ENCODE results near the gene TTC39B.
"Not testable (repeated sequence)": the region's sequence is repeated elsewhere in the genome, so short reads cannot be mapped to it uniquely, and the experiment has no call there.

TTC39B gene

DNA sequence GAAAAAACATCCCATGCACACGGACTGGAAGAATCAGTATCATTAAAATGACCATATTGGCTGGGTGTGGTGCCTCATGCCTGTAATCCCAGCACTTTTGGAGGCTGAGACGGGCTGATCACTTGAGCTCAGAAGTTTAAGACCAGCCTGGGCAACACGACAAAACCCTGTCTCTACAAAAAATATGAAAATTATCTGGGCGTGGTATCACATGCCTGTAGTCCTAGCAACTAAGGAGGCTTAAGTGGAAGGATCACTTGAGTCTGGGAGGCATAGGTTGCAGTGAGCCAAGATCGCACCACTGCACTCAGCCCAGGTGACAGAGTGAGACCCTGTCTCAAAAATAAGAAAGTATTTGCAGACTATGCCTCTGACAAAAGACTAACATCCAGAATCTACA lies 68.4 kb downstream of the TTC39B start:
- no peak overlapping the region for H3K4me3 ChIP-seq (ENCODE audit: low read length)

GRCh38 chr9:15235658-15236057 lies 71.4 kb downstream of the TTC39B start:
- no peak overlapping the region for H3K4me3 ChIP-seq (ENCODE audit: low read length)

More for the DNA sequence above, 68.4 kb downstream of the TTC39B start:
- DNase-seq (ENCODE audit: low read depth, low spot score) = no peak

GRCh38 chr9:15233941-15234490 lies 73.0 kb downstream of the TTC39B start:
- DNase-seq (ENCODE audit: low read depth, low spot score); H3K4me3 ChIP-seq (ENCODE audit: low read length): not testable (repeated sequence)

More at GRCh38 chr9:15235658-15236057, 71.4 kb downstream of the TTC39B start:
- no peak for DNase-seq (ENCODE audit: low read depth, low spot score)

DNA sequence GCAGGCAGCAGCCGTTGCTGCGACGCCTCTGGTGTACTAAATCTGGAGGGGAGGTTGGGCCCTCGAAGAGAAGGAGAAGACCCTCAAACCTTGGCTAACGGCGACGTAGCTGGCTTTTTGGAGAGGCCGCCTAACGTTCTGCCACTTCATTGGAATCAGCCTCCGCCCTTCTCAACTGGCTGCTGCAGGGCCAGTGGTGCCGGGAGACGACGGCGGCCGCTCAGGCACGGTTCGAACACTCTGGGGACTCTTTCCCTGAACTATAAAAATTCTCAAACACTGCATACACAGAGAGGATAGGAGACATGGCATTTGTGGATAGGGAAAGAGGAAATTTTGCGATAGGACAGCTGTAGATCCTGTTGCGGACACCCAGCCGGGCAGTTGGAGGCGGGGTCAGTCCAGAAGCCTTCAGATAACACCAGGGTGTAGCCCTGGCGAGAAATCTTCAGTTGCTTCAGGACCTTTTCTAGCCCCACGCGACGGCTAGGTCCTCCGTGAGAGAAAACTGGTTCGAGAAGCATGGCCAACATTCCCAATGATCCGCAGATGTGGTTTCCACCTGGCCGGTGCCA lies 74.2 kb downstream of the TTC39B start:
- DNase-seq (ENCODE audit: low read depth, low spot score); H3K4me3 ChIP-seq (ENCODE audit: low read length): not testable (repeated sequence)

DNA sequence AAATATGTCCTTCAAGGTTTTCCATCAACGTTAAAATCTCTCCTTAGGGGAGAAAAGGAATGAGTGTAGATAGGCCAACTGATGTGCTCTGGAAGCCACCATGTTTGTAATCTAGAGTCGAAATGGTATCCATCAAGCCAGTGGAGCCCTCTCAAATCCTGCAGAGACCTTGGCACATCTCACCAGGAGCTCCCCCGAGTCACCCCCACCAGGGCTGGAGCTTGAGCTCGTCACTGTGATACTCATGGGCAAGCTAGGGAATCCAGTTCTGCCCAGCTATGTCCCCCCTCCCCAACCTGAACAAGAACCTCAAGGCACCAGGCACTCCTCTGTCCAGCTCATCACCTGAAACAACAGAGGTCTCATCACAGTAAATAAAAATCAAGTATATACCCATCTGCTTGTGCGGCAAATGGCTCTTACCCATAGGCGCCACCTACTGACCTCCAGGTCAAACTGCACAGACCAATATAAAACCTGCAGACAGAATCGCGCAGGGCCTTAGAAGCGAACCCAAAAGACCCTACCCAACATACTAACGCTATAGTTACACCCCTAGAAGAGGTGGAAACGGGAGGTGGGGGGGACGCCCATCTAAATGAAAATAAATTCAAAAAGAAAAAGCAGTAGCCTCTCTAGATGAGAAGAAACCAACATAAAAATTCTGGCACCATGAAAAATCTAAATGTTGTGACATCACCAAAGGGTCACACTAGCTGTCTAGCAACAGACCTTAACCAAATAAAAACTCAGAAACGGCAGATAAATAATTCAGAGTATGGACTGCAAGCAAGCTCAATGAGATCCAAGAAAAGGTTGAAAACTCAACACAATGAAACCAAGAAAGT lies 75.0 kb downstream of the TTC39B start:
- no peak overlapping the region for H3K4me3 ChIP-seq (ENCODE audit: low read length)
- DNase-seq (ENCODE audit: low read depth, low spot score) = peak; percentile 41

DNA sequence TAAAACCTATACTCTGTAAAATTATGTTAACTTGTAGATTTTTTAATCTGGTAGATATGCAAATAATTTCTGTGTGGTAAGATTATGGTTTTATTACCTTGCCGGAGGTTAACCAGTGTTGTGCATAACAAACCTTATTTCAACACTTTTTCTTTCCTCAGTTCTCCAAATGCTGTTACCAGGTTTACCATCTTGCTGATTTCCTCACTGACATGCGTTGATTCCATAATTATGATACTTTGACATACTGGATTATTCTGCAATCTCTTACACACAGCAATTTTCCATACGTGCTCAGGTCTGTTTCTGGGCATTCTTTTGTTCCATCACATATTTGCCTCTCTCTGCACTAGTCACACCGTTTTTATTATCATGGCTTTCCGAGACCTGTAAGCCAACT lies 77.6 kb downstream of the TTC39B start:
- H3K4me3 ChIP-seq (ENCODE audit: low read length) = no peak overlapping the region
- DNase-seq (ENCODE audit: low read depth, low spot score) = no peak

DNA sequence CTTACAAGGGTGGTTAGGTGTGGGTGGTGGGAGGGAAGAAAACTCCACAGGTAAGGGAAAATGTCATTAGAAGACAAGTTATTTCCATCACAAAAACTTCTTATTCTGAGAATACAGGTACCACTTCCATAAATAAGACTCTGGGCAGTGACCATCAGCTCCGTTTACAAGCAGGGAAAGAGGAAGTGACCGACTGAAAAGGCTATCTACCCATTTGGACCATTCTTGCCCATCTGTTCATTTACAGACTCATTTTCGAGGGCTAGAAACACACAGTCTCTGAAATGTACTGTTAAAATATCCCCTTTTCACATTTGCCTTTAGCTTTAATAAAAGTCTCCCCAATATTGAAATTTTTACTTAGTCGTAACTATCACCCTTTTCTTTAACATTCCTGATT lies 79.5 kb downstream of the TTC39B start:
- no peak for DNase-seq (ENCODE audit: low read depth, low spot score)
- no peak overlapping the region for H3K4me3 ChIP-seq (ENCODE audit: low read length)

DNA sequence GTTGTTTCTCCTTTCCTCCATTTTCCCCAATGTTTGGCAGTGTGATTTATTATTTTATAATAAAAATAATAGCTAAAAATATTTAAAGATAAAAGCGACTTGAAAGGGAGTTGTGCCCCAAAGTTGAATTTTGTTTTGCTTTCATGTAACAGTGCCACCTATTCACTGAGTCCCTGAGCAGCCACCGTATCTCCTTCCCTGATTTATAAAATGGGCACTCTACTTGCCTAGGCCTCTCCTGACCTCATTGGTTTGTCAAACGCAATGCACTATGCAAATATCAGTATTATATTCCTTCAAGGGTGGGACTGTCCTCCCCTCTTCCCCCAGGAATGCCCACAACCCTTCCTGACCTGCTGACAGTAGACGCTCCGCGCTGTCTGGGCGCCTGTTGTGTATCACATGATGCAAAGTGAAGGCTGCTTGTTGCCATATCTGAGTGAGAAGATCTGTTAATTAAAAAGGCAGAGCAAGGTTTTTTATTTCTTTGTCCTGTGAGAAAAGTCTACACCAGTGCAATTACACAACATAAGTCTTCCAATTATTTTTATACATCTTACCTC lies 81.4 kb downstream of the TTC39B start:
- H3K4me3 ChIP-seq (ENCODE audit: low read length) = no peak overlapping the region
- no peak for DNase-seq (ENCODE audit: low read depth, low spot score)

- H3K4me3 ChIP-seq (ENCODE audit: low read length) = no peak overlapping the region
- DNase-seq (ENCODE audit: low read depth, low spot score) = no peak
These were observed 84.7 kb downstream of the TTC39B start for GRCh38 chr9:15222313-15222712.

DNA sequence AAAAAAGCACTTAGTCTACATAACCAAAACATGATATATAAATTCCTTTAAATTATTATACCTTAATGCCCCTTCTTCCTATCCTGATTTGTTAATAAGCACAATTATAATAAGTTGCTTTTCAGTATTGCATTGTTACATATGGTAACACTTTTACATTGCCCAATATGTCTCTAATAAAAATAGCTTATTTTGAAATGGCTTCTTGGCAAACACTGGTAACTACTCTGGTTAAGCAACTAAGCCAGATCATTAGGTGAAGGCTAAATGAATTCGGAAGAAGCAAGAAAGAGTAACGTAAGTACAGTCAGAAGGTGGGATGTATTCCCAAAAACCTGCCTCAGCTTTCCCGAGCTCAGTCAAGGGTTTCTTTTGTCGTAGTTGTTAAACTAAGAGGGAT lies 85.3 kb downstream of the TTC39B start:
- H3K4me3 ChIP-seq (ENCODE audit: low read length) = no peak overlapping the region
- DNase-seq (ENCODE audit: low read depth, low spot score) = no peak

DNA sequence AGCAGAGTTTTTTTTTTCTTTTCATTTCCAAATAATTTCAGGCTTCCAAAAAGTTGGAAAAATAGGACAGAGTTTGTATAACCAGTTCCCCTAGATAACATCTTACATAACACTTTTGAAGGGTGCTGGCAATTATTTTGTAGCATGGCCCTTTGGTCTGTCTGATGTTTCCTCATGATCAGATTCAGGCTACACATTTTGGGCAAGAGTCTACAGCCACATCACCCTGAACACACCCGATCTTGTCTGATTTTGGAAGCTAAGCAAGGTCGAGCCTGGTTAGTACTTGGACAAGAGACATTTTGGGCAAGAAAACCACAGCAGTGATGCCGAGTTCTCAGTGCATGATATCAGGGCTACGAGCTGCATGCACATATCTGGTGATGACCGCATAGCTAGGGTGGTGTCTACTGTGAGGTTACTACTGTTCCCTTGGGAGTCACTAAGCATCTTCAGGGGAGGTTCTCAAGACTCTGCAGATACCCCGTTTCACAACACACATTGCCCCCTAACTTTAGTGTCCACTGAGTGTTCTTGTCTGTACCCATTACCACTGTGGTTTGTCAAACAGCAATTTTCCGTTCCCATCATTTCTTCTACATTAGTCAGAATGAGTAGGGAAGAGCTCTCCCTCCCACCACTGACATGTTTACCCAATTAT lies 86.2 kb downstream of the TTC39B start:
- no peak overlapping the region for H3K4me3 ChIP-seq (ENCODE audit: low read length)
- no peak for DNase-seq (ENCODE audit: low read depth, low spot score)

DNA sequence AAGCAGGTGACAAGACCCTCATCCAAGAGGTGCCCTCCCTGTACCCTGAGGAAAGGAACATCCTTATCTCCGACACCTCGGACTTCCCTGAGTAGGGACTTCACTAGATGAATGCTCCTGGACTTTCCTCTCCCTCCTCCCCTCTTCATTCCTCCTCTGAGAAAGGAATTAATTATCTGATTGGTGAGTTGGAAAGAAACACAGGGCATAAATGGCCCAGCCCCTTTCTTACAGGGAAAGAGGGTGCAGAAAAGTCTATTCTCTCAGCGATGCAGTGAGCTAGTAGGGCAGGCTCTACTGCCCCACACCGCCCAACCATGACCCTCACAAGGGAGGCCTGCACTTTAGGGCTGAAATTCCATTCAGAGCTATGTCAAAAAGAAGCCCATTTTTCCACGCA lies 87.5 kb downstream of the TTC39B start:
- no peak overlapping the region for H3K4me3 ChIP-seq (ENCODE audit: low read length)
- no peak for DNase-seq (ENCODE audit: low read depth, low spot score)

DNA sequence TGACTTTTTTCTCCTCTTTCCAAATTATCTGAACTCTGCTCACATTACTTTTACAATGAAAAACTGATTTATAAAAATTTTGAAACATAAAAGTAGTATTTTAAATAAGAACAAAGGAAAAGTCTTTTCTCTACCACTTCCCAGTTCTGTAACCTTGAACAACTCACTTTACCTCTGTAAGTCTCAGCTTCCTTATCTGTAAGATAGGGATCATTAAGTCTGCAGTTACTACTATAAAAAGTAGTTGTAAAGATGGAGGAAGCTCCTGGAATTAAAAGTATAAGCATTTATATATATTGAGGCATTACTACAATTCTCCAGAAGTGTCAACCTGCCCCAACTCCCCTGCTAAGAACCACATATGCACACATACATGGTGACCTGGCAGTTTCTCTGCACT lies 88.0 kb downstream of the TTC39B start:
- no peak for DNase-seq (ENCODE audit: low read depth, low spot score)
- no peak overlapping the region for H3K4me3 ChIP-seq (ENCODE audit: low read length)

DNA sequence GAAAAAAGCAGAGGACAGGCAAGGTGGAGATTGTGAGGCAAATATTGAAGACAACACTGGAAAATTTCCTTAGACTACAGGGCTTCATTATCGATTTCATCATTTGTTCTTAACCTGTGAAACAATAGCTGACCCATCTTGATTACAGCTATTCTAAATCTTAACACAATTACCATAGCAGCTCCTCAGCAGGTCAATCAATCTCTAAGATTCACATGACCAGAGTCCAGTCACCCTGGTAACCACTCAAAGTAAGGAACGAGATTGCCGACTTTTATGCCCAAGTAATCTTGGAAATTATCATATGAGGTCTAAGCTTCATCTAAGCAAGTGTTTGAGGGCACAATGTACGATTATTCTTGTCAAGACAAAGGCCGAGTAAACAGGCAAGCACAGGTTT lies 93.8 kb downstream of the TTC39B start:
- no peak for DNase-seq (ENCODE audit: low read depth, low spot score)
- no peak overlapping the region for H3K4me3 ChIP-seq (ENCODE audit: low read length)

GRCh38 chr9:15211815-15212495 lies 95.1 kb downstream of the TTC39B start:
- no peak overlapping the region for H3K4me3 ChIP-seq (ENCODE audit: low read length)
- DNase-seq (ENCODE audit: low read depth, low spot score) = no peak

DNA sequence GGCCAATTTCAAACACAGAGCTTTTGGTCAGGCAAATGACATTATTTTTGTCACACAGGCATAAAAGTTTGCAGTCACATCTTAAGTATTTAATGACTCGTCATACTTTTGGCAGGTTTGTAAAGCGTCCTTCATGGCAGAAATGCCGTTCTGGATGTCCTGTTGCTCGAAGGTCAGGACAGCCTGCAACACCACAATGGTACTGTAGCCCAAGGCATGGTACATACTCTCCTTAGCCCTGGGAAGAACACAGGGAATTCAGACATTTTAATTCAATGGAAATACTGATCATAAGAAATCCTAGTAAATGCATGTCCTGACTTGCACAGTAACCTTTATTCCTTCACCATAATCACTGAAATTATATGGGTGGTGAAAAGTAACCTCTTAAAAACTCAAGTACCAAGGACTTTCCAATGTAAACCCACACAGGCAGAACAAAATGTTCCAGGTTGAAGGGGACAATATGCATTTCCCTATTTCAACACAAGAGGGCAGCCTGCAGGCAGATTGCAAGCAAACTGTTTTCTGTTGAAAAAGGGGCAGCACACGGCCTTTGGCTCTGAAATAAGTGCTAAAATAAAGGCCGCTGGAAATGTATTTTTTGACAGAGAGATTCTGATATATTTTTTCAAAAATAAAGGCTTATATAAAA lies 95.7 kb downstream of the TTC39B start:
- no peak overlapping the region for H3K4me3 ChIP-seq (ENCODE audit: low read length)
- DNase-seq (ENCODE audit: low read depth, low spot score) = peak; percentile 71

DNA sequence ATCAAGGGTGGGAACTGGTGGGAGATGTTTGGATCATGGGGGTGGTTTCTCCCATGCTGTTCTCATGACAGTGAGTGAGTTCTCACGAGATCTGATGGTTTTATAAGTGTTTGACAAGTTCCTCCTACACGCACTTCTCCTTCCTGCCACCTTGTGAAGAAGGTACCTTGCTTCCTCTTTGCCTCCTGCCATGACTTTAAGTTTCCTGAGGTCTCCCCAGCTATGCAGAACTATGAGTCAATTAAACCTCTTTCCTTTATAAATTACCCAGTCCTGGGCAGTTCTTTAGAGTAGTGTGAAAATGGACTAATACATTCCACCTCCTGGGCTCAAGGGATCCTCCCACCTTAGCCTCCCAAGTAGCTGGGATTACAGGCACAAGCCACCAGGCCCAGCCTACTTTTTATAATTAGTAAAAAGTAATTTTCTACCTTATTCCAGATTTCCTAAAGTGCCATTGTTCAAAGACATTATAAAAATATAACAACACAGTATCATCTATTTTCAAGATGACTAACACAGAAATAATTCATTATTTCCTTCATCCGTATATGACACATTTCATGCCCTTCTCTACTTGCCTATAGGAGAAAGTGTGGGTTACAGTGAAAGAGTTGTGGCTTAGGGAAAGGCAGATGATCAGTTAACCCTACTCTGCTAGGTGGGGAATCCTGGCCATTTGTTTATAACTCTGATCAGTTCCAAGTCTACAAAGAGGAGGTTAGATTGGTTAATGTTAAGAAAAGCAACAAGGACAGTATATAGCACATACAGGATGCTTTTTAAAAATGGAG lies 99.9 kb downstream of the TTC39B start:
- DNase-seq (ENCODE audit: low read depth, low spot score) = no peak
- H3K4me3 ChIP-seq (ENCODE audit: low read length) = no peak overlapping the region

All from Jurkat, Clone E6-1 (cell line).